Measurements from ENCODE around the gene MBD5.

Gene MBD5

GRCh38 chr2:148132412-148132811 lies 111.5 kb downstream of the MBD5 start:
- no peak for DNase-seq

GRCh38 chr2:148135705-148136104 lies 114.8 kb downstream of the MBD5 start:
- DNase-seq: no peak

- DNase-seq: no peak
Measured at GRCh38 chr2:148136441-148136840, 115.5 kb downstream of the MBD5 start.

GRCh38 chr2:148161909-148162435 lies 141.1 kb downstream of the MBD5 start:
- no peak for DNase-seq

DNA sequence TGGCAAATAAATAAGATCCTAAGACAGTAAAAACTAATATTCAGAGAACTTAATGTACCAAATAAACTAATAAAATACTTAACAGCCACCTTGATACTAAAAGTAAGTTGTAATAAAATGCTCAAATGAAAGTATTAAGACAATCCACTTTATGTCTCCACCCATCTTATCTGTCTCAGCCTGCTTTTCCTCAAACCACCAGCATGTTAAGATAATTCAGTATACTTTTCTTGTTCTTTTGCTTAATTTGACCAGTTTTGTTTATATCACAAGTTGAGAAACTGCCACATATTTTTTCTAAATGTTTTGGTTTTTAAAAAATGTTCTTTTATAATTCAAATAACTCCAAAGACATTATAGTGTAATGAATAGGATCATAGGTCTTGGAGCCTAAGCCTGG lies 142.0 kb downstream of the MBD5 start:
- no peak for DNase-seq

DNA sequence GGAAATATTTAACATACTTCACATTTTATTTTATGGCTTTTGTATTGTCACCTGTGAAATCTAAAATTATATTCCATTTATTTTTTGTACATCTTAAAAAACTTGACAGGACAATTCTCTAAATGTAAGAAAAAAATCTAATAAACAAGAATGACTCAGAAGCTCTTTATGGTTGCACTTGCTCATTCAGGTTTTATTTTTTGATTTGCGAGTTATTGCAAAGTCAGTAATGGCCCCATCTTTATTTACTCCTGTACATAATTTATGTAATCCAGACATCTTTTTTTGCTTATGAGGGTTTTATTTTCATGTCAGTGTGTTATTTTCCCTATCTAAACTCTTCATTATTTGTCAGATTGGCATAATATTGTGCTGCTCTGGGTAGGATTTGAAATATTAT lies 145.1 kb downstream of the MBD5 start:
- DNase-seq: no peak

GRCh38 chr2:148167241-148167766 lies 146.4 kb downstream of the MBD5 start:
- DNase-seq: no peak

- DNase-seq: no peak
Measured at GRCh38 chr2:148167855-148168254, 147.0 kb downstream of the MBD5 start.

DNA sequence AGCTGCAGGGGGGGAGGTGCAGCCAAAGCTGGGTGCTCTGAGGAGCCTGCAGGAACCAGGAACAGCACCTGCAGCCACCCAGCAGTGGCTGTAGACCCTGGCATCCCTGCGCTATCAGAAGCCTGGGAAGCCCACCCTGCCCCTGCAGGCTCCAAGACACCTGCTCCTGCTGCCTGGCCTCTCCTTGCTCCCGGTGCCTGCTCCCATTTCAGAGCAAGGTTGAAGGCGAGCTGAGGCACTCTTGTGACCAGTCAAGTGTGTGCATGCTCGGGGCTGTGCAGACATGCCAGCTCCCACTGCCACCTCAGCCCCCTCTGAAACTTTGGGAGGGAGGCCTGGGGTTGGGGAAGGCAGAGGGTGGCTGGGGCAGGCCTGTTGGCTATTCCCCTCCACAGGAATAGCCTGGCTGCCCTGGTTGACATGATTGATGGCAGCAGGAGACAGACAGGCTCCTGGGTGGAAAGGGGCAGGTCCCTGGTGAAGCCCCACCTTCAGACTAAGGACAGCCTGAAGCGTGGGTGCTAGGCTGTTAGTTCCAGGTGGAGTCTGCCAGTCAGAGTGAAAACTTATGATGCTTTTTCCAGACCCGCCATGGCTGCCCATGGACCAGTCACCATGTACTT lies 151.4 kb downstream of the MBD5 start:
- DNase-seq: no peak

DNA sequence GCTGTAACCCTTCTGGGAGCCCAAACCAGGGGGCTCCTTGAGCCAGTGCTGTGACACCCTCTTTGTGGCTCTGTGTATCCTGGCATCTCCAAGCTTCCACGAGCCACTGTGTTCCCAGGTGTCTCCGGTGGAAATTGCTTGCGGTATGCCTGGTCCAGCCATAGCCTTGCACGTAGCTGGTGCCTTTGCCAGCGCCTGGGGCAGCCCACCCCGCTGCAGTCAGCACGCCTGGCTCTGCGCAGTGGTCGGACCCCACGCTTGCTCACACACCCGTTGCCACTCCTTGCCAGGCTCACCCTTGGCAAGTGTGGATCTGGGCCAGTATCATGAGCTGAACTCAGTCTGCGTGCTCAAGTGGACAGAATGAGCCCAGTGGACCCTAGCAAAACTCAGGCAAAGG lies 152.3 kb downstream of the MBD5 start:
- no peak for DNase-seq

DNA sequence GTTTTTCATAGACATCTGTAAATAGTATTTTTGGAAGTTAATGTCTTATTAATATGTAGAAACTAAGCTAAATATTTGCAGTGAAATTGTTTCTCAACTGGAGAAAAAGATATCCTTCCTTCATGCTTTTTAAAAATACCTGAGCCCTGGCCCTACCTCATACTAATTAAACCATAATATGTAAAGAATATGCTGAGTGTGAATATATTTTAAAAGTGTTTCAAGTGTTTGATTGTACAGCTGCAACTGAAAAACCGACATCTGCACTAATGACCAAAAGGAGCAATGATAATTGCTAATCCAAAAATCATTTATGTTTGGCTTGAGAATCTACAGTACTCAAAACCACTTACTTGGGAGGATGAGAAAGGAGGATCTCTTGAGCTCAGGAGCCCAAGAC lies 156.7 kb downstream of the MBD5 start:
- DNase-seq: no peak

DNA sequence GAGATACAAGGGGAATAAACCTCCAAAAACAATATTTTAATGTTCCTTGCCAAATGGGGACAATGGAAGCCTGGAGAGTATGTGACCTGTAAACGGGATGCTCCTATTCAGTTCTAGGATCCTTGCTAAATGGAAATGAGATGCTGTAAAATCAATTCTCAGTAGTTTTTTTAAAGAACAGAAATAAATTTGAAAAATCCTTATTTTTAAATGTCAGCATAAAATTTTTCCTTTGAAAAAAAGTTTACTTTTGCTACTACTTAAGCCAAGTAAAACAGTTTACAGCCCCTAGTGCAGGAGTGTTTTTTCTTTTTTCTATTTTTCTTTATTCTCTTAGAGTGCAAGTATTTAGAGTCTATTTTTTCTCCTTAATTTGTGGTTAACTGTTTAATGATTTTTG lies 158.8 kb downstream of the MBD5 start:
- DNase-seq: no peak

GRCh38 chr2:148184976-148185375 lies 164.1 kb downstream of the MBD5 start:
- DNase-seq: no peak

GRCh38 chr2:148194882-148195281 lies 174.0 kb downstream of the MBD5 start:
- DNase-seq: no peak

DNA sequence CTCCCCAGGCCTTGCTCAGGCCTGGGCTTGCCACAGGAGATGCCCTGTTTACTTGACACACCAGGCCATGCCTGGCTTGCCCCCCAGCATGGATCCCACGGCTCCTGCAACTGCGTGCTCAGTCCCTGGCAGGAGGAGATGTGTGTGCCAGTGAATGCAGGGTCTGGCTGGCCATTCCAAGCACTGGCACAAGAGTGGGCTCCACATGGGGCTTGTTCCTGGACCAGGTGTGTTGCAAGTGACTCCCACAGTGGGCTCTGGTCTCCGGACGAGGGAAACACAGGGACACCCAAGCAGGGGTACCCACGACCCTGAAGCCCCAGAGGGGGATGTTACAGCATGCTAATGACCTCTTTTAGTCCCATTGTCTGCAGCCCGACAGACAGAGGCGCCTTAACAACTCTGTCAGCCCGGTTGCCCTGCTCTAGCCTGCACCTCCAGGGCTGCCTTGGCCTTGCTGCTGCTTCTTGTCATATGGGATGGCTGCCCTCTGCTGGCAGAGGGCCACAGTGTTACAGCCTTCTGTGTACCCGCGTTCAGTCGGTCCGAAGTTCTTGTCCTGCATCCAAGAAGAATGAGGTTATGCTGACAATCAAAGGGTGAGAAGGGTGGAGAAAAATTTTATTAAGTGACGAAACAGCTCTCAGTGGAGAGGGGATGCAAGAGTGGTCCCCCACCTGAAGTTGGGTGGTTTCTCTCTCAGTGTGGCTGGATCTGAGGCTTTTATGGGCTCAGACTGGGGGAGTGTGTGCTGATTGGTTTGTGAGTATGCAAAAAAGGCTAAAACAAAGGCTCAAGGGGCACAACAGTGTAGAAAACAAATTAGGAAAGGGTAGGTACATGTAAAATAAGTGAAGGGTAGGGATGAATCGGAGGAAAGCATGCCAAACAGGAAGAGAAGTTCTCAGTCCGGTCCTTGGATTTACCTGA lies 180.4 kb downstream of the MBD5 start:
- DNase-seq: no peak

DNA sequence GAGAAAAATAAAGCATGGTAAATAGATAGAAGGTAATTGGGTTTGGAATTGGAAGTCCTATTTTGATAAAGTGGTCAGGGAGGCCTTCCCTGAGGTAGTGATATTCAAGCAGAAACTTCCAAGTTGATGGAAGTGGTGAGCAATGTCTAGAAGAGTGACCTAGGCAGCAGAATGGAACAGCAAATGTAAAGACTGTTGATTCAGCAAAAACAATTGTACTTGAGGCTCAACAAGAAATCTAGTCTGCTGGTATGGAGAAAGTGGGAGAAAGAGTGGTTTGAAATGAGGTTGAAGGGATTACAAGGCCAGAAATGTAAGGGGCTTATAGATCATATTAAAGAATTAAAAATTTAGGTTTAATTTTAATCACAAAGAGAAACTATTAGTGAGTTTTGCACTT lies 181.3 kb downstream of the MBD5 start:
- no peak for DNase-seq

- no peak for DNase-seq
Measured at GRCh38 chr2:148207111-148207510, 186.2 kb downstream of the MBD5 start.

DNA sequence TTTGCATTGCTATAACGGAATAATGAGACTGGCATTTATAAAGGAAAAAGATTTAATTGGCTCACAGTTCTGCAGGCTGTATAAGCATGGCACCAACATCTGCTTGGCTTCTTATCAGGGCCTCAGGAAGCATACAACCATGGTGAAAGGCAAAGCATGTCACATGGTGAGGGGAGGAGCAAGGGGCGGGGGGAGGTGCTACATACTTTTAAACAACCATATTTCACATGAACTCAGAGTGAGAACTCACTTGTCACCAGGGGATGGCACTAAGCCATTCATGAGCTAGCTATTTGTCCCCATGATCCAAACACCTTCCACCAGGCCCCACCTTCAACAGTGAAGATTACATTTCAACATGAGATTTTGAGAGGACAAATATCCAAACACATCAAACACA lies 188.7 kb downstream of the MBD5 start:
- no peak for DNase-seq

GRCh38 chr2:148218326-148219075 lies 197.6 kb downstream of the MBD5 start:
- DNase-seq: peak; percentile 73

- DNase-seq: no peak
Measured at GRCh38 chr2:148221166-148221565, 200.3 kb downstream of the MBD5 start.

- no peak for DNase-seq
Measured at GRCh38 chr2:148221926-148222325, 201.0 kb downstream of the MBD5 start.

- DNase-seq: no peak
Measured at GRCh38 chr2:148231858-148232257, 211.0 kb downstream of the MBD5 start.

DNA sequence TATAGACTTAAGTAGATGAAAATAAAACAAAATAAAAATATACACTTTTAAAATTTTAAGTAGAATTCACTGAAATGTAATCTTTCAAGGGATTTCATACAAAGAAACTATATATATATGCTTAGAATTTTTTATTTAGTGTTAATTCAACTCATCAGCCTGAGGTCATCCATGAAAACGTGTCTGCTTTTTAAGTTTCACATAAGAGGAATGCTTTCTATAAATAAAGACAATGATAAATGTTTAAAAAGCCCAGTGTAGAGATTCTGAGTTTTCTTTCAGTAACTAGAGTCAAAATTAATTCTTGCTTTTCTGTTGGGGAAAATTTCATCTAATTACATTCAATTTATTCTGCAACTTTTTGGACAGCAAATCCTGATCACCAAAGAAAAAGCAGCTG lies 213.3 kb downstream of the MBD5 start:
- no peak for DNase-seq

Measured in NCI-H345 (cell line).